Smooth muscle cell (in vitro differentiated cells): ENCODE data around the gene PUS3. TPM values are rescaled to one million over a fixed set of nuclear protein-coding genes. Genes with fewer than 3 reads are reported as not detected.

Source experiments
- DNase-seq: peaks from one replicate; lab custom pipeline; 2025; ENCODE audit not compliant: unreplicated experiment; lab: John Stamatoyannopoulos, UW
- H2AFZ ChIP-seq: fragments of 200-600 bp; sonication (generic); 2 replicates; pipeline ENCODE4 v1.6.0; 2016; ENCODE audit warnings: antibody characterized with exemption, low read depth, mild to moderate bottlenecking
- H3F3A ChIP-seq: fragments of 200-600 bp; sonication (generic); 2 replicates; pipeline ENCODE4 v1.6.0; 2017; ENCODE audit warnings: antibody characterized with exemption, low read depth
- H3K27ac ChIP-seq: fragments of 200-600 bp; sonication (generic); 2 replicates; pipeline ENCODE4 v1.5.1; 2016; ENCODE audit warnings: low read depth, mild to moderate bottlenecking
- H3K27me3 ChIP-seq: fragments of 200-600 bp; sonication (generic); 2 replicates; pipeline ENCODE4 v1.6.1; 2016; ENCODE audit warnings: low read depth, mild to moderate bottlenecking
- H3K36me3 ChIP-seq: fragments of 200-600 bp; sonication (generic); 2 replicates; pipeline ENCODE4 v1.5.1; 2016; ENCODE audit warnings: low read depth
- H3K4me1 ChIP-seq: fragments of 200-600 bp; sonication (generic); 2 replicates; pipeline ENCODE4 v1.5.1; 2016; ENCODE audit warnings: low read depth
- H3K4me2 ChIP-seq: fragments of 200-600 bp; sonication (generic); 2 replicates; pipeline ENCODE4 v1.6.0; 2016; ENCODE audit warnings: mild to moderate bottlenecking
- H3K4me3 ChIP-seq: fragments of 200-600 bp; sonication (generic); 2 replicates; pipeline ENCODE4 v1.5.1; 2016; ENCODE audit warnings: mild to moderate bottlenecking
- H3K79me2 ChIP-seq: fragments of 200-600 bp; sonication (generic); 2 replicates; pipeline ENCODE4 v1.6.0; 2016; ENCODE audit warnings: low read depth, mild to moderate bottlenecking
- H3K9ac ChIP-seq: fragments of 200-600 bp; sonication (generic); 2 replicates; pipeline ENCODE4 v1.6.0; 2016; ENCODE audit warnings: low read depth
- H3K9me3 ChIP-seq: fragments of 200-600 bp; sonication (generic); replicated peaks from 2 replicates; pipeline ENCODE4 v1.5.1; 2016; ENCODE audit warnings: low read depth
- H4K20me1 ChIP-seq: fragments of 200-600 bp; sonication (generic); 2 replicates; pipeline ENCODE4 v1.6.0; 2016; ENCODE audit warnings: low read depth
- CTCF ChIP-seq: fragments of 200-600 bp; sonication (generic); IDR thresholded peaks from 2 replicates; pipeline ENCODE4 v1.5.1; 2017; ENCODE audit warnings: borderline replicate concordance, mild to moderate bottlenecking, antibody characterized with exemption; ENCODE audit not compliant: insufficient read depth, poor library complexity, severe bottlenecking
- WGBS: methylation state at CpG from one replicate; pipeline ENCODE4 v1.1.7; 2016; ENCODE audit warnings: low lambda C conversion rate; 5-methylcytosine and 5-hydroxymethylcytosine counted together
- polyA plus RNA-seq: library from polyadenylated mRNA; unstranded; fragments of >200 nt; fragmentation: Nextera tagmentation; extraction: Ambion mirVana; gene quantifications from 2 replicates; pipeline ENCODE4 v1.2.1, GENCODE V29; 2016
- total RNA-seq: library from RNA; depleted of rRNA; stranded (reverse); fragments of >200 nt; gene quantifications from 2 replicates; pipeline ENCODE4 v1.2.3, GENCODE V29; 2014

PUS3 gene
- total and polyA plus RNA-seq, 2 experiments from 2014 or later = 12.2 to 20.3 TPM

DNA sequence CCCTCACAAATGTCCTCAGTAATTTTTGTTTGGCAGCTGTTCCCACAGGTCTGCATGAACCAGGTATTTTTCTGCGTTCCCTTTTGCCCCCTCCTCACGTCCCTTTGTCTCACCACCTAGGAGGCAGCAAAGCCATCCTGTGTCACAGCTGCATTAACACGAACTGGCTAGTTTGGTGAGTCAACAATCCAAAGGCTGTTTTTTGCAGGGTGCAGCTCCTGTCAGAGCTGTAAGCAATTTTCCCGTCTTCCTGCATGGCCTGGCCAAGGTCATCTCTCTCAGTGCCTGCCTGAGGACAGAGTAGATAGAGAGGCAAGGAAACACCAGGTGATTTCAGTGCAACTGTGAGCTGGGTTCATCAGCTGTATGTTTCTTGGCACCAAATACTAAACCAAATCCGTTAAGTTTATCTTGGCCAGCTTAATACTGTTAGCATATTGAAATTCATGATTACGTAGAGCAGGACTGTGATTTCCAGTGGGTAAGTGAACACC, 22.3 kb upstream of the PUS3 start:
- Histone ChIP-seq H3K27ac (no peak overlapping the region), H3K27me3 (no peaks in the 10 kb centered on the region), H4K20me1 (no peaks in the 10 kb centered on the region), H3K79me2 (no peaks in the 10 kb centered on the region), H3F3A (no peaks in the 10 kb centered on the region), H3K4me3 (no peak overlapping the region), H3K36me3 (no peaks in the 10 kb centered on the region), H3K9me3 (no peaks in the 10 kb centered on the region), H3K9ac (no peak overlapping the region), H3K4me1 (no peaks in the 10 kb centered on the region), H2AFZ (no peak overlapping the region), H3K4me2 (no peak overlapping the region)
- 60% methylated on average over 6 of the region's 6 CpGs for WGBS
- DNase-seq = no peak
- TF ChIP-seq CTCF = no peak

- Histone ChIP-seq H3K9ac (no peak overlapping the region), H3F3A (no peaks in the 10 kb centered on the region), H3K4me2 (no peak overlapping the region), H3K79me2 (no peaks in the 10 kb centered on the region), H2AFZ (no peak overlapping the region), H3K36me3 (no peaks in the 10 kb centered on the region), H3K9me3 (no peaks in the 10 kb centered on the region), H3K27me3 (peaks cover 5% of the 10 kb centered on the region), H3K4me3 (no peak overlapping the region), H3K27ac (no peak overlapping the region), H3K4me1 (no peaks in the 10 kb centered on the region), H4K20me1 (no peaks in the 10 kb centered on the region)
- no peak for TF ChIP-seq CTCF
- 93% methylated on average over 9 of the region's 9 CpGs for WGBS
- DNase-seq = no peak
These were observed 21.5 kb upstream of the PUS3 start for GRCh38 chr11:125924384-125925007.

DNA sequence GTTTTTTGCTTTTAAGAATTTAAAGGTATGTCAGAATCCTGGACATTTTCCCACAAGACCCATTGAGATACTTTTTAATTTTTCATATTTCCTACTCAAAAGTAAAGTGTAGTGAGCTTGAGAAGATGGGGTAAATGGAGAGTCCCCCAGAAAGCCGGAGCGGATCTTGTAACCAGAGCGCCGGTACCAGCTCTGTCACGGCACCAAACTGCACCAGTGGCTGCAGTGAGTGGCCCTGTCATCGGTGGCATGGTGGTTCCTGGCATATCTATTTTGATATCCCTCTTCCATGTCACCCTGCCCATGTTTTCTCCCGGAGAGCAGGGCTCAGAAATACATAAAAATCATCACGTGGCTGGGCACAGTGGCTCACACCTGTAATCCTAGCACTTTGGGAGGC, 20.6 kb upstream of the PUS3 start:
- Histone ChIP-seq H3K27me3 (peaks cover 5% of the 10 kb centered on the region), H3K79me2 (no peaks in the 10 kb centered on the region)
- 95% methylated on average over 8 of the region's 8 CpGs for WGBS

More for the DNA sequence above, 20.6 kb upstream of the PUS3 start:
- Histone ChIP-seq H3F3A (no peaks in the 10 kb centered on the region), H3K9ac (no peak overlapping the region), H2AFZ (no peak overlapping the region), H3K4me2 (no peak overlapping the region), H3K9me3 (no peaks in the 10 kb centered on the region), H3K4me1 (no peaks in the 10 kb centered on the region), H3K4me3 (no peak overlapping the region), H3K36me3 (no peaks in the 10 kb centered on the region), H4K20me1 (no peaks in the 10 kb centered on the region), H3K27ac (no peak overlapping the region)
- no peak for DNase-seq
- TF ChIP-seq CTCF = no peak
